Left hindlimb (tissue), 1 donor: ENCODE results near the gene NEK7.

ENCODE experiments used
- DNase-seq: peaks from one replicate; pipeline ENCODE4 v3.0.0-alpha.2; 2018

NEK7 gene

GRCh38 chr1:198147216-198147615 is 9.6 kb upstream of the NEK7 start:
- DNase-seq: no peak

DNA sequence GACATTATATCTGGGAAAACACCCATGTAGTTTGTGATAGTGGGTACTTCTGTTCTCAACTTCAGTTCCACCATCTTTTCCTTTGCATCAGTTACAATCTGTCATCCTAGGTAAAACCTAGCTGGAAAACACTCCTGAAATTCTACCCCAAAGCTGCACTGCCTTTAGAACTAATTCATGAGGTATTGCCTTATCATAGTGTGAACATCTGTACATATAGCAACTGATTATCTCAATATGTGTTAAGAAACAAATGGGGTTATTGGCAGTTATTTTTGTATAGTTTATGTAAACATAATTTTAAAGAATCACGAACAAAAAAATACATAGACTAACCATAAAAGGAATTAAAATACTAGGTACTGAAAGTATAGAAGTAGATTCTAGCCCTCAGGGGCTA is 6.4 kb upstream of the NEK7 start:
- no peak for DNase-seq

DNA sequence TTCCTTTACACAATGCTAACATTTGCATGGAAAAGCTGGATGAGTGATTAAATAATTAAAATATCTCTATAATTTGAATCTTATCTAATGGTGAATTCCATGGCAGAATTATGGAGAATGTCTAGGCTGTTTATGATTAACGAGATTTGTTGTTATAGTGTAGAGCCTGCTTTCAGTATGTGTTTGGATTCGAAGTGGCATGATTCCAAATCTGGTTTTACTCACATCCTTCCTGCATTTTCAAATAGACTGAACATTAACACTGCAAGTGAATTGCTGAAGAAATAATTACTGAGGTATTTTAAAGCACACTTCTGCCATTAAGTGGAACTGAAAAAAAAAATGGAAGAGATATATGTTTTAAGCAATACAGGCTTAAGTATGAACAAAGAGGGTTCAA is 5.1 kb upstream of the NEK7 start:
- no peak for DNase-seq

DNA sequence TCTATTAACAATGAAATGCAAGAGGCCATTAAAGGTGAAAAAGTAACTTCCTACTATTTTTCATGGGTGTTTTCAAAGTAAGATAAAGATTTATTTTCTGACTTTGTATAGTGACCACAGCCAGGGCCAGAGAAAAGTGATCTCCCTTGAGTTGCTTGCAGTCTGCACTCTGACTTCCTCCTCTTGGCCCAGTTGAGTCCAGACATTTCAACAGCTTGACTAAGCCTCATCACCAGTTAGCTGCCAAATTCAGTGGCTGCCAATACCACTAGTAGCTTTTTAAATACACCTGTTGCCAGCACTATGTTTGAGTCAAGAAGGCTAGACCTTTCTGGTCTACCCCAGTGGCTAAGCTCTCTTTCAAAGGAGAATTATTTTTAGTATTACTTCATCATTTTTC is 3.7 kb upstream of the NEK7 start:
- peak; percentile 77 for DNase-seq

DNA sequence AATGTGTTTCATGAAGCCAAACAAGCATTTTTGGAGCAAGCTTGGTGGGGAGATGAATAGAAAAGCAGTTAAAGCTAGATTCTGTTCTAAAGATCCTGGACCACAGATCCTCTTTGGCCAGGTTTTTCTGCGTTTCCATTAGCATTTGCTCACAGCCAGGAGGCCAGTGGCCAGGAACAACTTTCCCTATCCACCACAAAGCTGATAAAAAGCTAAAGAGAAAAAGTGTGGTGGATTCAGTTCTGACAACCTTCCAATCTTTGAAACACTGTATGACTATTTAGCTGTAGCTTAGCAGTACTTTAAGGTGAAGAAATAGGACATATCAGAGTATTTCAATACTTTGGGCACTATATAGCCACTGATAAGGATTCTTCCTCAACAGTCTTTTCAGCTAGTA is 3.0 kb upstream of the NEK7 start:
- peak; percentile 62 for DNase-seq

DNA sequence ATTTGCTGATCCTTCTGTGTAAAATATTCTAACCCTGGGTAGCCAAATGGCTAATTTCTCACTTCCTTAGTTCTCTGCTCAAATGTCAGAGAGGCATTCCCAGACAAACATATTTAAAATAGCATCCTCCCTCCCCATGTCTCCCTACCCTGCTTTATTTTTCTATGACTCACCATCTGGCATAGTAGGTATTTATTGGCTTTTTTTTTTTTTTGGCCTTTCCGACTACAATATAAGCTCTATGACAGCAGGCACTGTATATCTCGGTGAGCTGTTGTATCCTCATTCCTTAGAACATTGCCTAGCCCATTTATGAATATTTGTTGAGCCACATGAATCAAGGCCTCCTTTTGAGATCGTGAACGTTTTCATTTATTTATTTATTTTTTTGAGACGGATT is 1.5 kb upstream of the NEK7 start:
- DNase-seq: no peak

- DNase-seq: peak; percentile 61
Measured at GRCh38 chr1:198156111-198156744, 570 bp upstream of the NEK7 start.

- DNase-seq: peak; percentile 94
Measured at GRCh38 chr1:198157241-198157846, 546 bp downstream of the NEK7 start.

- no peak for DNase-seq
Measured at GRCh38 chr1:198157847-198158725, 1.3 kb downstream of the NEK7 start.

GRCh38 chr1:198158735-198159589 is 2.2 kb downstream of the NEK7 start:
- peak; percentile 93 for DNase-seq

DNA sequence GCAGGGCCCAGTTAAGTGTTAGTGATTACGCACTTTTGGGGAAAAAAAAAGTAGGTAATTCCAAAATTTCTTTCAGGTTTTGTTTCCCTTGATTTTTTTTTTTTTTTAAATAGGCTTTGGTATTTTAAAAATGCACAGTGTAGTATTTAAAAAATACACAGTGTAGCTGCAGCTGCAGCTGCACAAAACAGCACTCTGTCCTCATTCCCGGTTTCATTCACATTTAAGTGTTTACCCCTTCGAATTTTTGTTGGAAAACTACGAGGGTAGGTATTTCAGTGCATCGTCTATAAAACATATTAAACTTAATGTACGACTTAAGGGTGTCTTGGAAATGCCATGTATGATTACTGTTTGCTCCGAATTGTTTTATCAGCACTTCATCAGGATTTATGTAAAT is 3.4 kb downstream of the NEK7 start:
- DNase-seq: no peak

DNA sequence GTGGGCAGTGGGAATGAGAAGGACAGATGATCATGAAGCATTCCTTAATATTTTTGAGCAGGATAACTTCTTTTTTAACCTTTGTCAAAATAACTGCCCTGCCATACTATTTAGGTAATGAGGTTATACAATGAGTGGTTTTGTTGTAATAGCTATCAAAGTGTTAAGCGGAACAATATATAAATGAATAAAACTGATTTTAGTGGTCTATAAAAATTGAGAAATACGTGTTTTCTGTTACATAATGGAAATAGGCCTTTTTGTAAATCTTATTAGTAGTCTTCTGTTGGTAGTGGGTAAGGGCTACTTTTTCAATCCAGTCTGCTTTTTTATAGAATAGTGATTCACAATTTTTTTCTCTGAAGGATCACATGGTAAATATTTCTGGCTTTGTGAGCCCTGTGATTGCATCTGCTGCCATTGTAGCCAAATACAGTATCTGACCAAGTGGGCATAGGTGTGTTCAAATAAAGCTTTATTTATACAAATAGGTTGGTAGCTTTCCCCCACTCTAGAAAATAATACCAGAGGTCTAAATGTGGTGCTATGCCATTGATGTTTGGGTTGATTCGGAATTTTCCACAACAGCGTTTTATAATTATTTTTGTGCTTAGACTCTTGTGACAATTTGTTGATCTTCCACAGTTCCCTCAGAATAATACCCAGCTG is 4.3 kb downstream of the NEK7 start:
- DNase-seq: no peak

- no peak for DNase-seq
Measured at GRCh38 chr1:198161718-198162090, 4.9 kb downstream of the NEK7 start.

GRCh38 chr1:198162091-198162767 is 5.4 kb downstream of the NEK7 start:
- DNase-seq: no peak

GRCh38 chr1:198165927-198166647 is 9.3 kb downstream of the NEK7 start:
- DNase-seq: no peak

DNA sequence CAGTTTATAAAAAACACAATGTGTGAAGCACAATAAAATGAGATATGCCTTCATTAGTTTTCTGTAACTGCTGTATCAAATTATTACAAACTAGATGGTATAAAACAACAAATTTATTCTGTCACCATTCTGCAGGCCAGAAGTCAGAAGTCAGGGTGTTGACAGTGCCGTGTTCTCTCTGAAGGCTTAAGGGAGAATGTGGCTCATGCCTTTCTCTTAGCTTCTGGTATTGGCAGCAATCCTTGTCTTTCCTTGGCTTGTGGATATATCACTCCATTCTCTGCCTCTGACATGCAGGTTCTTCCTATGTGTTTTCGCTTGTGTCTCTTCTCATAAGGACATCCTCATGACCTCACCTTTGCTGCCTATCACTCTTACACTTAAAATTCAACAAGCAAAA is 10.1 kb downstream of the NEK7 start:
- no peak for DNase-seq

DNA sequence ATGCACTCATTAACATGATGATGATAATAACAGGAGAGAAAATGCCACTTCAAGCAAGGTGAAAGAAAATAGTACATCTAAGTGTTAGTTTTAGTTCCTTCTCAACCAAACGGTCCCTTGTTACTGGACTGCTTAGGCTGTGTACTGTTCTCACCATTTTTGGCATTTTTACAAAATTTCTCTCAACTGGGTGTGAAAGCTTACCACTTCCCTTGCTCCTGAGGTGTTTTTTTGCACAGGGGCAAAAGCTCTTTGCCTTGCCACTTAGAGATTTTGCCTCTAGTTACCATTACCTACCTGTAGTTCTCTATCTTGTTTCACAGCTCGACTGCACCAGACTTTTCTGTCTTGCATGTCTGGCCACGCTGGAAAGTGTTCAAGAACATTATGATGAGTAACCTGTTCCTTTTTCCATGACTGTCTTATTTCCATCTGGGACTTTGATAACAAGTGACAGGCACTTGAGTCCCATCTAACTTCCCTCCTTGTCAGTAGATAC is 10.7 kb downstream of the NEK7 start:
- no peak for DNase-seq

DNA sequence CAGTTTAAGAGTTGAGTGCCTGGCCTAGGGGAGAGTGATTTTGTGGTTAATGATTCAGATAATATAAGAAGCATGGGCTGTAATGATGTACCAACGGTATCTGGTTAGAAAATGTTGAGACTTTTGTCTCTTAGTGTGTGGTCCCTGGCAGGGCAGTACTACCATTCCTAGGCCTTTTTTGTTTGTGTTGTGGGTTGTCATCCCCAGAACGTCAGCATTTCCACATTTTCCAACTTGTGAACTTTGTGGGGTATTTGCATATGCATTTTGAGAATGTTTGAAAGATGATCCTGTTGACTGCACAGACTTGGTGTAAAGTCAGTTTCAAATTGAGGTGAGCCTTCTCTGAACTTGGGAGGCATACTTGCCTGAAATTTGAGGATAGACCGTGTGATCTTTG is 11.4 kb downstream of the NEK7 start:
- no peak for DNase-seq

DNA sequence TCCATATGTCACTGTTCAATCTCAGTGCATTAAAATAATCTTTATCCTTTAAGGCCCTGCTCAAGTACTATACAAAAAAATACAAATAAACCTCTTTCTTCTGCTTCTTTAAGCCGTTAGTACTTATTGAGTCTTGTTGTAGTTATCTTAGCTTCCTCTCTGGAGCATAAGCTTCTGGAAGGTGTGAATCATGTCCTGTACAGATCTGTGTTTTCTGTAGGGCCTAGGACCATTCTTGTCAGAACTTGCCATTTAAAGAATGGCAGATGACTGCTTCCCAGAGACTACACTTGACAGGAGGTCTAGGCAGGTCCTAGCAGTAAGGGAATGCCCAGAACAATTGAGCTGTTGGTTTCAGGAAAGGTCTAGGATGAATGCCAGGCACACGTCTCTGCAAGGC is 12.9 kb downstream of the NEK7 start:
- no peak for DNase-seq

DNA sequence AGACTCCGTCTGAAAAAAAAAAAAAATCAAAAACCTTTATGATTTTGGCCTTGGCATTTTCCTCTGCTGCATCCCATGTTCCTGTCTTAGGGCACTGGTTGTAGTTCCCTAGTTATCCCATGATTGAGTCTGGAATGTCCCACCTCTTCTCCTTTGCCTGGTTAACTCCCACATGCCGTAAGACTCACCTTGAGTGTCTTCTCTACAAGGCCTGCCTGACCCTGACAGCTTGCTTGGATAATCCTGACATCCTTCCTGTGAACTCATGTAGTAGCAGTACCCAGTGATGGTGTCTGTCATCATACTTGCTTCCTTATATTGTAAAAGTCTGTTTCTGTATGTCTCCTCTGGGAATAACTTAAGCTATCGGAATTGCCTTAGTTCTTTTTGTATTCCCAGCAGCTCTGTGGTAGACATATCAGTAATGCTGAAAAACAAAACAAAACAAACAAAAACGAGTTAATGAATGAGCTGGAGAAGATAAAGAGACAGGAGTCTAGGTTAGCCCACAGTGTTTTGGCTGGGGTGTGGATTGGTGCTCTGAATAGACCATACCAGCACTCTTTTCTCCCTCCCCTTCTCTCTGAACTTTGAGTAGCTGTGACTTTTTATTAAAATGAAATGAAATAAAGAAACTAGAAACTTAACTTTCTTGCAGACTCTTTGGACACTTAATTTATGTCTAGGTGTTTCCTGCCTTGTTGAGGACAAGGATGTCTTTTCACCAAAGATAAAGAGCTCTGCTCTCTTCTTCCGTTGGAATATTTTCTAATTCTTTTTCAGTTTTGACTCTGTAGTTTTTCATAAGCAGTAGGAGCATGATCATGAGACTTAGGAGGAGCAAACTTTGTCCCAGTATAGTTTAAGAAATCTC is 15.1 kb downstream of the NEK7 start:
- DNase-seq: no peak
